HG03342 (cell line): Measurements from ENCODE around the gene NOVA1.

Experiments used
- ATAC-seq: cut with Tn5 transposase; IDR thresholded peaks from one replicate; pipeline ENCODE4 v1.9.1; 2021; ENCODE audit warnings: mild to moderate bottlenecking, moderate library complexity; ENCODE audit not compliant: unreplicated experiment

Gene NOVA1

GRCh38 chr14:26594756-26595545 is 2.9 kb downstream of the NOVA1 start:
- no peak for ATAC-seq

- ATAC-seq: no peak
These were observed 3.7 kb downstream of the NOVA1 start for GRCh38 chr14:26594148-26594547.

- no peak for ATAC-seq
These were observed 4.5 kb downstream of the NOVA1 start for GRCh38 chr14:26593357-26593756.

- ATAC-seq: no peak
These were observed 7.9 kb downstream of the NOVA1 start for GRCh38 chr14:26589925-26590324.

GRCh38 chr14:26577711-26578110 is 20.1 kb downstream of the NOVA1 start:
- no peak for ATAC-seq

- no peak for ATAC-seq
These were observed 43.6 kb downstream of the NOVA1 start for GRCh38 chr14:26554069-26554772.

- no peak for ATAC-seq
These were observed 48.3 kb downstream of the NOVA1 start for GRCh38 chr14:26549571-26549970.

GRCh38 chr14:26548406-26548805 is 49.4 kb downstream of the NOVA1 start:
- no peak for ATAC-seq

- ATAC-seq: no peak
These were observed 59.7 kb downstream of the NOVA1 start for GRCh38 chr14:26538176-26538575.

- ATAC-seq: no peak
These were observed 65.9 kb downstream of the NOVA1 start for GRCh38 chr14:26531894-26532293.

GRCh38 chr14:26528415-26529182 is 69.2 kb downstream of the NOVA1 start:
- ATAC-seq: no peak

- ATAC-seq: no peak
These were observed 70.7 kb downstream of the NOVA1 start for GRCh38 chr14:26527095-26527494.

GRCh38 chr14:26526137-26526536 is 71.7 kb downstream of the NOVA1 start:
- no peak for ATAC-seq

GRCh38 chr14:26525085-26525484 is 72.7 kb downstream of the NOVA1 start:
- no peak for ATAC-seq

- no peak for ATAC-seq
These were observed 74.9 kb downstream of the NOVA1 start for GRCh38 chr14:26522967-26523366.

- no peak for ATAC-seq
These were observed 80.1 kb downstream of the NOVA1 start for GRCh38 chr14:26517771-26518170.

- ATAC-seq: no peak
These were observed 97.8 kb downstream of the NOVA1 start for GRCh38 chr14:26500028-26500427.

GRCh38 chr14:26499546-26499945 is 98.3 kb downstream of the NOVA1 start:
- no peak for ATAC-seq

- no peak for ATAC-seq
These were observed 110.9 kb downstream of the NOVA1 start for GRCh38 chr14:26486922-26487321.

- no peak for ATAC-seq
These were observed 113.3 kb downstream of the NOVA1 start for GRCh38 chr14:26484562-26484961.

GRCh38 chr14:26478967-26479366 is 118.9 kb downstream of the NOVA1 start:
- ATAC-seq: no peak

GRCh38 chr14:26466862-26467261 is 131.0 kb downstream of the NOVA1 start:
- no peak for ATAC-seq
